GM12801 (cell line): Measurements from ENCODE around the gene TMC8.

Source experiments
- CTCF ChIP-seq: IDR thresholded peaks from one replicate; pipeline ENCODE4 v1.5.1; 2011; ENCODE audit warnings: control low read depth; ENCODE audit not compliant: insufficient read length; ENCODE audit errors: extremely low read depth

TMC8 gene

DNA sequence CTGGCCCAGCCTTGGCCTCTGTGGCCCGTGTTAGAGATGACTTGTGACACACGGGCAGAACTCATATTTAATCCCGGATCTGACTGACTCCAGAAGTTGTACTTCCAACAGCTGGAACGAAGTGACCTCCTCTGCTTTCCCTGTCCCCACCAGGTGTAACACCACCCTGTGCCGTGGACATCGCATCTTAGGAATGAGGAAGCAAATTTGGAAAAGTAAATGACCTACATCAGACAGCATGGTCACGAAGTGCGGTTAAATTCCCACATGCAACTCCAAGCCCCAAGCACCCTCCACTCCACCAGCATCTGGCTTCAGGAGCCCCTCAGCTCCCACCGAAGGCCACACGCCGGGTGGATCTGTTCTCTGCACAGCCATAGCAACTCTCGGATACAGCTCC, 53.3 kb downstream of the TMC8 start:
- no peak for TF ChIP-seq CTCF

GRCh38 chr17:78184351-78184750, 53.8 kb downstream of the TMC8 start:
- no peak for TF ChIP-seq CTCF

DNA sequence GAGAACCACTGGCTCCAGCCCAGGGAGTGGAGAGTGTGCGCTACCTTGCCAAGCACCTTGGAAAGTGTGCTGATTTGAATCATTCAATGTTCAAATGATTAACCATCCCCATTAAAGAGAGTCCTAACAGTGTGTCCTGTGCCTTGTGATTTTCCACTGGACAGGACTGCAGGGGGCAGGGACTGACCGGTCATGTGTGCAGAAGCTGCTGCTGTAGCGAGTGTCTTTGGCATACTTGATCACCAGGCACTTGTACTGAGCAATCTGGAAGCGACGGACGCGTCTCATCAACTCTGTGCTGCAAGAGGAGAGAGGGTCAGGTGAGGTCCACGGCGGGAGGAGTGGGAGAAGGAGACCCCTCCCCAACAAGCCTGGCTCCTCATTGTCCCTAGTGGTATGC, 54.3 kb downstream of the TMC8 start:
- TF ChIP-seq CTCF: no peak

DNA sequence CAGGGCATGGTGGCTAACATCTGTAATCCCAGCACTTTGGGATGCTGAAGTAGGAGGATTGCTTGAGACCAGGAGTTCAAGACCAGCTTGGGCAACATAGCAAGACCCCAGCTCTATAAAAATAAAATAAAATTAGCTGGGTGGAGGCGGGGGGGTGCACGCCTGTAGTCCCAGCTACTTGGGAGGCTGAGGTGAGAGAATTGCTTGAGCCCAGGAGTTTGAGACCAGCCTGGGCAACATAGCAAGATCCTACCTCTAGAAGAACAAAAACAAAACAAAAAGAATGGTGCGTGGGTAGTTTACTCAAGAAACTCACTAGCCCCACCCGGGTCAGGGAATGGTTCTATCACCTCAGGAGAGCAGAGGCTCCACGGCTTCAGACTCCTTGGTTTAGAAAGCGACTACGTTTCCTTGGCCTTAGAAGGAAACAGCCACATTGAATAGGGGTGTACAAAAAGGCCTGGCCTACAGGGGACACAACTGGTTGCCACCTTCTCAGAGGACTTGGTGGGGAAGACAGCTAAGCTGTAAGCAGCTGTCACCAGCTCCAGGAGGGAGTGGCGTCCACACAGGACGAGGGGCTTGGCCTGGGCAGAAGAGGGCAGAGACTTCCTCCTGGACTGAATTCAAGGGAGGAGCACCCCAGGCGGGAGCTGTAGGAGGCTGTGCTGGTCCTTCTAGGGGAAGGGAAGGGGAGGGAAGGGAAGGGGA, 55.6 kb downstream of the TMC8 start:
- TF ChIP-seq CTCF: no peak

DNA sequence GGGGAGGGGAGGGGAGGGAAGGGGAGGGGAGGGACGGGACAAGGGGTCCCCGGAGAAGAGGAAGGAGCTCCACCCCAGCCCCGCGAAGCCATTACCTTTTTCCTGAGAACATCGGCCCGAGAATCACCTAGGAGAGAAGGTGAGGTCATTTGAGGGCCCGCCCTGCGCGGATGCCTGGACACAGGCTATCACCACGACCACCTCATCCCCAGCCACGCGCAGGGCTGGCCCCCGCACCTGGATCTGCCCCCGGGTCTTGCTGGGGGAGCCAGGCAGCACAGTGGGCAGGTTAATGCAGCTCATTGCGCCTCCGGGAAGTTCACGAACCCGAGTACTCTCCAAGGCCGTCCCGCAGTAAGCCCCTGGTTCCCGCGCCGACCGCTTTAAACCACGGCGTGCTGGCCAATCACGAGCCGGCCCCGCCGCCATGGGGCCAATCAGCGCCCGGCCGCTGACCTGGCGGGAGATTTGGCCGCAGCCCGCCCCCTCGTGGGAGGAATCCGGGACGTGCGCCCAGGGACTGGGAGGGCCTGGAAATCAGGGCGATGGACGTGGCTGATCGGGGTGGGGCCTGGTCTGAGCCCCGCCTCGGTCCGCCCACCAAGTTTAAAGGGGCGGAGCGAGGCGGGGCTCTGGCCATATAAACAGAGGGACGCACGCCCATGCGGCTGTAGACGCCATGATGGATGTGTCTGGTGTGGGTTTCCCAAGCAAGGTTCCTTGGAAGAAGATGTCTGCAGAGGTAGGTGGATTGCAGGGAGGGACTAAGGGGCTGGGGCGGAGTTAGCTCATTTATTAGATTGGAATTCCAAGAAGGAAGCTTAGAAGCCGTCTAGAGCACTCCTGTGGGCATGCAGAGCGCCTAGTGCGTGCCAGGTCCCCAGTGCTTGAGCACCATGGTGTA, 56.4 kb downstream of the TMC8 start, which contains the start of the genes AFMID and TK1:
Gene AFMID, plus strand, starts transcription at position 671 of the 904 bp plus-strand sequence. Its CDS starts 9 bp downstream, at position 680.
Gene TK1, minus strand, starts transcription at position 361 of the 904 bp plus-strand sequence. Its CDS starts 58 bp downstream, at position 303.
- TF ChIP-seq CTCF: no peak
